Prostate gland (tissue), 2 donors: ENCODE results near the gene EDEM1. TPM values are rescaled to one million over a fixed set of nuclear protein-coding genes. Genes with fewer than 3 reads are reported as not detected.

ENCODE experiments used
- DNase-seq: peaks from one replicate; pipeline ENCODE4 v3.0.0-alpha.2; 2019; ENCODE audit warnings: low spot score
- H3K27ac ChIP-seq, 2 donors: fragments of 200-600 bp; sonication (generic); 2 replicates each; pipeline ENCODE4 v1.5.1; 2017 to 2019
- H3K27me3 ChIP-seq: fragments of 200-600 bp; sonication (generic); replicated peaks from 2 replicates; pipeline ENCODE4 v1.5.1; 2019; ENCODE audit not compliant: insufficient read depth
- H3K36me3 ChIP-seq, 2 donors: fragments of 200-600 bp; sonication (generic); 1 replicate in 1 of 2; 2 replicates in 1 of 2; pipeline versions ENCODE4 v1.5.1 to v1.8.1; 2017 to 2019
- H3K4me1 ChIP-seq: fragments of 200-600 bp; sonication (generic); replicated peaks from 2 replicates; pipeline ENCODE4 v1.5.1; 2019
- H3K4me3 ChIP-seq, 2 donors: fragments of 200-600 bp; sonication (generic); 2 replicates each; pipeline ENCODE4 v1.5.1; 2017 to 2019
- H3K9me3 ChIP-seq: fragments of 200-600 bp; sonication (generic); 2 replicates; pipeline ENCODE4 v1.5.1; 2017
- POLR2A ChIP-seq: fragments of 450-650 bp; IDR thresholded peaks from one replicate; pipeline ENCODE4 v1.6.1; 2016; ENCODE audit warnings: antibody characterized with exemption, mild to moderate bottlenecking
- POLR2AphosphoS5 ChIP-seq: sonication (generic); formaldehyde crosslinking; IDR thresholded peaks from one replicate; pipeline ENCODE4 v1.6.1; 2017; ENCODE audit warnings: antibody characterized with exemption
- WGBS: methylation state at CpG from one replicate; pipeline ENCODE4 v1.1.5; 2018; 5-methylcytosine and 5-hydroxymethylcytosine counted together
- intact Hi-C: fragments of 100-400 bp; cut with DNase I; formaldehyde crosslinking; loops from one replicate; pipeline ENCODE4 v1.14.2; 2022
- total RNA-seq, 2 donors: library from RNA; depleted of rRNA; stranded (reverse); fragments of >200 nt; gene quantifications; one replicate each; pipeline ENCODE4 v1.1.0, GENCODE V29; 2016
- TF ChIP-seq, protein P1 (sequence below), 4 experiments: fragments of 200-600 bp in 2 of 4; fragments of 450-650 bp in 2 of 4; sonication (generic) in 2 of 4; IDR thresholded peaks; 1 replicate in 3 of 4; 2 replicates in 1 of 4; pipeline ENCODE4 v1.5.1; 2016 to 2019; ENCODE audit warnings: antibody characterized with exemption in 4 of 4, mild to moderate bottlenecking in 2 of 4, moderate library complexity in 2 of 4

The EDEM1 gene
- total RNA-seq, 2 donors from 2014 or later: 40.5 to 63.1 TPM

DNA sequence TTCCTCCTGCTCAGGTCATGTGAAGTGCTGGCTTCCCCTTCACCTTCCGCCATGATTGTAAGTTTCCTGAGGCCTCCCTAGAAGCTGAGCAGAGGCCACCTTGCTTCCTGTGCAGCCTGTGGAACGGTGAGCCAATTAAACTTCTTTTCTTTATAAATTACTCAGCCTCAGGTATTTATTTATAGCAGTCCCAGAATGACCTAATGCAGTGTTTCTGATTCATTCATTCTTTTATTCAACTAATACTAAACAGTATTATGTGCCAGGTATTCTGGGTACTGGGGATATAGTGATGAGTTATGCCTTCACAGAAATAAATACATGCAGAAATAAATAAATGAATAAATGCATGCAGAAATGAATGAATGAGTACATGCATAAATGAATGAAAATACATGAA is 41.9 kb downstream of the EDEM1 start:
- Histone ChIP-seq H3K9me3 (no peaks in the 10 kb centered on the region), H3K4me3 (no peak overlapping the region), H3K4me1 (no peaks in the 10 kb centered on the region), H3K27me3 (no peaks in the 10 kb centered on the region), H3K27ac (no peak overlapping the region), H3K36me3 (no peaks in the 10 kb centered on the region)
- intact Hi-C loops: no loop called here
- DNase-seq: no peak
- 65% methylated on average over 2 of the region's 2 CpGs for WGBS
- TF ChIP-seq POLR2A: no peak
- no peak for TF ChIP-seq POLR2AphosphoS5
- TF ChIP-seq, protein P1, sequence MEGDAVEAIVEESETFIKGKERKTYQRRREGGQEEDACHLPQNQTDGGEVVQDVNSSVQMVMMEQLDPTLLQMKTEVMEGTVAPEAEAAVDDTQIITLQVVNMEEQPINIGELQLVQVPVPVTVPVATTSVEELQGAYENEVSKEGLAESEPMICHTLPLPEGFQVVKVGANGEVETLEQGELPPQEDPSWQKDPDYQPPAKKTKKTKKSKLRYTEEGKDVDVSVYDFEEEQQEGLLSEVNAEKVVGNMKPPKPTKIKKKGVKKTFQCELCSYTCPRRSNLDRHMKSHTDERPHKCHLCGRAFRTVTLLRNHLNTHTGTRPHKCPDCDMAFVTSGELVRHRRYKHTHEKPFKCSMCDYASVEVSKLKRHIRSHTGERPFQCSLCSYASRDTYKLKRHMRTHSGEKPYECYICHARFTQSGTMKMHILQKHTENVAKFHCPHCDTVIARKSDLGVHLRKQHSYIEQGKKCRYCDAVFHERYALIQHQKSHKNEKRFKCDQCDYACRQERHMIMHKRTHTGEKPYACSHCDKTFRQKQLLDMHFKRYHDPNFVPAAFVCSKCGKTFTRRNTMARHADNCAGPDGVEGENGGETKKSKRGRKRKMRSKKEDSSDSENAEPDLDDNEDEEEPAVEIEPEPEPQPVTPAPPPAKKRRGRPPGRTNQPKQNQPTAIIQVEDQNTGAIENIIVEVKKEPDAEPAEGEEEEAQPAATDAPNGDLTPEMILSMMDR (IDR thresholded peaks at IDR 0.05): no peak

DNA sequence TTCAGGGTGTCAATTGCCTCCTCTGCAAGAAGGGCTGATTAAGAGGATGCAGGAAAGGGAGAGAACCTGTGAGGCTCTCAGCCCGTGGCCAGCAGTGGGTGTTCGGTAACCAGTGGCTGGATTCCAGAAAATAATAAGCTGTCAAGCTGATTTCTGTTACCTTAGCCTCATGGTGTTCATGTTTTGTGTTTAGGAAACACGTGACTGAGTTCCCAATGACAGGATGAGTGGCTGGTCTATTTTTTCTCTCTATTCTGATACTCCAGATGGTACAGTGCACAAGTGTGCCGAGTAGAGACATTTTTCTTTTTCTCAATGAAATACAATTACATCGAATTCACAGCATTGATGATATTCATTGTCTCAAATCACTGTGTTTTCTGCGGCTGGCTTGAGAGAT is 43.6 kb downstream of the EDEM1 start:
- no peak for DNase-seq
- intact Hi-C loops: no loop called here
- Histone ChIP-seq H3K9me3 (no peaks in the 10 kb centered on the region), H3K27ac (no peak overlapping the region), H3K4me1 (no peaks in the 10 kb centered on the region), H3K36me3 (no peaks in the 10 kb centered on the region), H3K27me3 (no peaks in the 10 kb centered on the region), H3K4me3 (no peak overlapping the region)
- WGBS: 46% methylated on average over 6 of the region's 6 CpGs
- TF ChIP-seq POLR2A: no peak

DNA sequence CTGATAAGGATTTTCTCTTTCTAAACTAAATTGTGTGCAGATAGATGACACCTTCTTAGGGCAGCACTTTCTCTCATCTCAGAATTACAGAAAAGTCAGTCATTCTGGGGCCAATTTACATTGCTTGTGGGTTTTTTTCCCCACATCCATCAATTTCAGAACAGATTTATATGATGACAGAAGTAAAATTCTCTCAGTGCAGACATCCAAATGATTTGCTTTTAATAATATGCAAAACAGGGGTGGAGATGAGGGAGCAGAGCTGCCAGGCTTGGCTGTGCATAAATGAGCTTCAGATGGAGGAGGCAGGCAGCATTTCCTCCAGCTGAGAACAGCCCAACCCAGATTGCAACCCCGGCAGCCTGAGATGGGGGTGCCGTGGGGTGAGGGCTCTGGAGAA is 44.0 kb downstream of the EDEM1 start:
- Histone ChIP-seq H3K9me3 (no peaks in the 10 kb centered on the region), H3K4me1 (no peaks in the 10 kb centered on the region), H3K27ac (no peak overlapping the region), H3K27me3 (no peaks in the 10 kb centered on the region), H3K4me3 (no peak overlapping the region), H3K36me3 (no peaks in the 10 kb centered on the region)
- intact Hi-C loops: no loop called here
- WGBS: 14% methylated on average over 2 of the region's 2 CpGs
- no peak for TF ChIP-seq POLR2AphosphoS5
- no peak for TF ChIP-seq POLR2A
- TF ChIP-seq, protein P1 (IDR thresholded peaks at IDR 0.05): no peak
- DNase-seq: no peak

DNA sequence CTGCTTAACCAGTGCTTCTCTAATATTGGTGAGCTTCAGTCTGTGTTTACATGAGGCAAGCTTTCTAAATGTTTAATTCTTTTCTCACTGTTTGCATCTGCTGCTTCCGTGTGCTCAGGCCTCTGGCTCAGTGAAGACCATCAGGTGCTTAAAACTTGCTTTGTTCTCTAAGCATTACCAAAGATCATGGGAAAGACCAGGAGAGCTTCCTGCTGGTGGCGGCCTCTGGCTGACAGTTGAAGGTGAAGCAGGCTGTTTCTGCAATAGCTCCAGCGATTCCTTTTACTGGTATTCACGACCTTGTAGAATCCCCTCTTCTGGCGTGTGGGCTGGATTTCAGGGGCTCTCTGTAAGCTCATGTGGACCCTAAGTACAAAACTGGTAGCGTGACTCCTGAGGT is 45.1 kb downstream of the EDEM1 start:
- DNase-seq: no peak

DNA sequence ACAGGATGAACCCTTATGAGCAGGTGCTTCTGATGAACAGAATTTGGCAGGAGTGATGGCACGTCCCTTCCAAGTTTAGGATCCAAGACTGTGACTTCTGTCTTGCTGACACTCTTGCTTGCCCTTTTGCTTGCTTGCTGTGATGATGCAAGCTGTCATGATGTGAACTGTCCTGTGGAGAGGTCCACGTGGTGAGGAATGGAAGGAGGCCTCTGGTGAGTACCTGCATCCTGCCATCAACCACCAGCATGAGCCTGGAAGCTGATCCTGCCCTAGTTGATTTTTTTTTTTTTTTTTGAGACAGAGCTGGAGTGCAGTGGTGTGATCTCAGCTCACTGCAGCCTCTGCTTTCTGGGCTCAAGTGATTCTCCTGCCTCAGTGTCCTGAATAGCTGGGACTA is 45.5 kb downstream of the EDEM1 start:
- intact Hi-C loops: no loop called here
- H3K4me1 ChIP-seq: no peaks in the 10 kb centered on the region
- WGBS: 49% methylated on average over 2 of the region's 2 CpGs
- H3K27ac ChIP-seq: no peak overlapping the region
- no peak for TF ChIP-seq POLR2AphosphoS5
- TF ChIP-seq, protein P1 (IDR thresholded peaks at IDR 0.05): no peak
- TF ChIP-seq POLR2A: no peak
- H3K9me3 ChIP-seq: no peaks in the 10 kb centered on the region
- no peaks in the 10 kb centered on the region for H3K27me3 ChIP-seq
- DNase-seq: no peak
- no peak overlapping the region for H3K4me3 ChIP-seq
- H3K36me3 ChIP-seq: no peaks in the 10 kb centered on the region

More for the DNA sequence above, 45.1 kb downstream of the EDEM1 start:
- Histone ChIP-seq H3K27me3 (no peaks in the 10 kb centered on the region), H3K27ac (no peak overlapping the region), H3K4me1 (no peaks in the 10 kb centered on the region), H3K36me3 (no peaks in the 10 kb centered on the region), H3K4me3 (no peak overlapping the region), H3K9me3 (no peaks in the 10 kb centered on the region)
- WGBS: 72% methylated on average over 6 of the region's 6 CpGs
- no peak for TF ChIP-seq POLR2AphosphoS5
- TF ChIP-seq POLR2A: no peak
- TF ChIP-seq, protein P1 (IDR thresholded peaks at IDR 0.05): no peak
- intact Hi-C loops: no loop called here
